Measurements from ENCODE around the gene CDYL.
"Not testable (repeated sequence)": the region's sequence is repeated elsewhere in the genome, so short reads cannot be mapped to it uniquely, and the experiment has no call there.

Gene CDYL

DNA sequence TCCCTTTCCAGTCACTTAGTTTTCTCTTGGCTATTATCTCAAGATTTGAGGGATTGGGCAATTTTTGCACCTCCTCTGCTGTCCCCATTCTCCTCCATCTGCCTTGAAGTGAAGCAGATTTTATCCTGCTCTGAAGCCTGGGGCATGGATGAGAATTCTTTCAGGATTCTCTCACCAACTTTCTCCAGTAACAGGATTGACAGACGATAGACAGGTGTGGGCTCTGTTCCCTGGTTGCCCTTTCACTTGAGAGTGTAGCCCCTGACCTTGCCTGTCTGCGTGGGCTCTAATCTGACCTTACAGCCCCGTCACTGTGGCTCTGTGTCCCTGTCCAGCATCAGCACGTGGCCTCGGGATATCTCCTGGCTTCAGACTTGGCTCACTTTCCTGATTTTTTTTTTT lies 27.1 kb downstream of the CDYL start:
- no peak for DNase-seq (ENCODE audit: low read depth, low spot score)

DNA sequence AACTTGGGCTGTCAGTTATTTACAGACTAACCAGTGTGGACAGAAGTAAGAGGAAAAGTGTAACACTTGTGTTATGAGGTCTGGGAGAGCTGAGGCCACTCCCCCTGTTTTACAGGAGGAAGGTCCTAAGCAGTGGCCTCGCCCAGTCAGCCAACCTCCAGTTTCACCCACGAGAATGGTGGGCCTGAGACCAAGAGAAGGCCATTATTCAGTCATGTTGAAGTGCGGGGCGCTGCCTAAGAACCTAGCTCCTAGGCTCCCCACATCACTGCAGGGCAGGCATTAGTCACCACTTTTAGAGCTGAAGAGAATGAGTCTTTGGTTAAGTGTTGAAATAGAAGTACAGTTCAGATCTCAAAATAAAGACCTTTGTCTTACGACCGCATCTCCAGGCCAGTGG lies 27.9 kb downstream of the CDYL start:
- no peak for DNase-seq (ENCODE audit: low read depth, low spot score)

DNA sequence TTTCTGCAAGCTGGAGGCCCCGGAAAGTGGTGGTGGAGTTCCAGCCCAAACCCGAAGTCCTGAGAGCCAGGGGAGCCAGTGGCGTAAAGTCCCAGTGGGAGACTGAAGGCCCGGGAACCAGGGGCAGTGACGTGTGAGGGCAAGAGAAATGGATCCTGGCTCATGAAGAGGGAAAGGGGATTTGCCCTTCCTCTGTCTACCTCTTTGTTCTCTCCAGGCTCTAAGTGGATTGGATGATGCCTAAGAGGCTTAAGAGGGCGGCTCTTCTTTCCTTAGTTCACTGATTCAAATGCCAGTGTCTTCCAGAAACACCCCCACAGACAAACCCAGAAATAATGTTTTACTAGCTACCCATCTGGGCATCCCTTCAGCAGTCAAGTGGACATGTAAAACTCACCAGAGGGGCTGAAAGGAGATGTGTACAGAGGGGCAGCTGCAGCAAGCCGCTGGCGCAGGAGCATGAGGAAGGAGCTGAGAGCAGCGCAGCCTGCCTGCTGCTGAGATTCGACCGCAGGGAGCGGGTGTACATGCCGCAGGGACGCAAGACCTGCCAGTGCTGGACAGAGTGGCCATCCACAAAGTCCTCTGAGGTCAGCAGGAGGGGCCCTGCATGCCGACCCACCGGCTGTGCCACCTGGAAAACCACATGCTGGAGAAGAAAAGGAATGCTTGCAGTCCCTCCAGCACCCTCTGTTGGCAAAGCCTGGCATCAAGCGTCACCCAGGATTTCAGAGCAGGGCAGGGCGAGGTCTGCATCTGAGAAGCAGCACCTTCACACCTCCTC lies 29.5 kb downstream of the CDYL start:
- DNase-seq (ENCODE audit: low read depth, low spot score), result no peak

DNA sequence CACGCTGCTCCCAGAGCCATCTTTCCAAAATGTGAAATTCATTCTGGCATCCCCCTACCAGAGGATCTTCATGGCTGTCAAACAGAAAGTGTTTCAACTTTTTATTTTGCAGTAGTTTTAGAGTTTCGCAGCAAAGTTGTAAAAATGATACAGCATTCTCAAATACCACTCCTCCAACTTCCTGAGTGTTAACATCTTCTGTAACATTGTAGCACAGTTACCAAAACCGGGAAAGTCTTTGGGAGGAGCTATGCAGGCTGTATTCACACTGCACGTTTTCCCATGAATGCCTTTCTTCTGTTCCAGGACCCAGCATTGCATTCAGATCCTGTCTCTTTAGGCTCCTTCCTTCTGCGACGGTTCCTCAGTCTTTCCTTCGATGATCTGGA lies 30.1 kb downstream of the CDYL start:
- DNase-seq (ENCODE audit: low read depth, low spot score), result no peak

DNA sequence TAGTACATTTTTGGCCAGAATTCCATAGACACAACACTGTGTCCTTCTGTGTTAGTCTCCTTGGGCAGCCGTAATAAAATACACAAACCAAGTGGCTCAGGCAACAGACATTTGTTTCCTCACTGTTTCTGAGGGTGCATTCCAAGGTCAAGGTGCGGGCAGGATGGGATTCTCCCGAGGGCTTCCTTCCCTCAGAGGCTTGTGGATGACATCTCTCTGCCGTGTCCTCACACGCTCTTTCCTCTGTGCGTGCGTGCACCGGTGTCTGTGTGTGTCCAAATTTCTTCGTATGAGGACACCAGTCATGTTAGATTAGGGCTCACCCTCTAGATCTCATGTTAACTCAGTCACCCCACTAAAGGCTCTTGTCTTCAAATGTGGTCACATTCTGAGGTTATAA lies 30.6 kb downstream of the CDYL start:
- DNase-seq (ENCODE audit: low read depth, low spot score), result no peak

DNA sequence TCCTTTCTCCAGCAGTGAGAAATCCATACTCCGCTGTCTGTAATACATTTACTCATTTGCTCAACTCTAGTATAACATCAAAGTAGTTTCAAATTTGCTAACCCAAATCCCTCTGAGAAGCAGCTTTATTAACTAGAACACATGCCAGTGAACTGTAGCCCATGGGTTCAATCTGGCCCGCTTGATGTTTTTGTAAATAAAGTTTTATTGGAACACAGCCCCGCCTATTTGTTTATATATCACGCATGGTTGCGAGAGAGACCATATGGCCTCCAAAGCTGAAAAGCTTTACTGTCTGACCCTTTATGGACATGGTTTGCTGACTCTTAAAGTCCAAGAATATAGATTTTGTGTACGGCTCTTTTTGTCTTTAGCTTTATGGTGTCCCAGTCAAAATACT lies 32.2 kb downstream of the CDYL start:
- DNase-seq (ENCODE audit: low read depth, low spot score), result no peak

DNA sequence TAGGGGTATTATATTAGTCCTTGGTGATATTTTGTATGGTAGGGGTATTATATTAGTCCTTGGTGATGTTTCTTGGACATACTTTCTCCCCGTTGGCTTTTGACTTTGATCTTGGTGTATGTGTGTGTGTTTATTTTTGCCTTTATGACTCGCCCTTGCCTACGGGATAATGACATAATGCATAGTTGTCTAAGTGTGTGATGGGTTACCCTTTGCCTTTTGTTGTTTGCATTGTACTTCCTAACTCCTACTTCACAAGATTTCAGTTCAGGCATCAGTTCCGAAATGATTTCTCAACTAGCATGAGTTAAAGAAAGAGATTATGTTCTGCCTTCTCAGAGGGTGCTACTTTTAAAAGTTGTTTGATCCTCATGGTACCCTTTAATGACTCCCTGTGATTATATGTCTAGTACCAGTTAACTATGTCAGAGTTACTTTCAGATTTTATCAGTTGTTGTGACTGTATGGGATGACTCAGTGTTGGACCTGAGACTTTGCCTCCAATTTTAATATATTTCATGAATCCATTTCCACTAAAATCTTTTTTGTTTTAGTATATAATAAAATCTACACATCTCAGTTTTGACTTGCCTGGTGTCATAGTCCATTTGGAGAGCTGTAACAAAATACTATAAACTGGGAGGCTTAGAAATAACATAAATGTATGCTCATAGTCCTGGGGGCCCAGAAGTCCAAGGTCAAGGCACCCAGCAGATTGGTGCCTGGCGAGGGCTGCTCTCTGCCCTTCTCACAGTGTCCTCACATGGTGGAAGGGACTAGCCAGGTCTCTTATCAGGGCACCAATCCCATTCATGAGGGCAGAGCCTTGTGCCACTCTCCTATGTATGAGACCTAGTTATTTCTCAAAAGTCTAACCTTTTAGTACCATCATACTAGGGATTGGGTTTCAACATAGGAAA lies 34.1 kb downstream of the CDYL start:
- peak; percentile 6 for DNase-seq (ENCODE audit: low read depth, low spot score)

DNA sequence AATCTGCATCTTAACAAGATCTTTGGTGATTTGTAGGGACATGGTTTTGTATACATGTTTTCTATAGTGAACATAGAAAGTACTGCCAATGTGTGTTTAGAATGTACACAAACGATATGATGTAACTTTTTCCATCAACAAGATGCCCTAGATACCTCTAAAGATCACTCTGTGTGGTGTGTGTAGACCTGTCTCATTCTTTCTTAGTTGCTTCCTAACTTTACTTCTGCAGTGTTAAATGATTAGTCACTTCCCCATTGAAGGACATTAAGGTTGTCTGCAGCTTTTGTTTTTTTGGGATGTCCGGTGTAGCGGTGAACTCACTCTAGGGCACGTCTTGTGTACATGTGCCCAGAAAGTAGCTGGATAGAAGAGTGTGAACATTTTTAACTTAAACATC lies 35.9 kb downstream of the CDYL start:
- no peak for DNase-seq (ENCODE audit: low read depth, low spot score)

DNA sequence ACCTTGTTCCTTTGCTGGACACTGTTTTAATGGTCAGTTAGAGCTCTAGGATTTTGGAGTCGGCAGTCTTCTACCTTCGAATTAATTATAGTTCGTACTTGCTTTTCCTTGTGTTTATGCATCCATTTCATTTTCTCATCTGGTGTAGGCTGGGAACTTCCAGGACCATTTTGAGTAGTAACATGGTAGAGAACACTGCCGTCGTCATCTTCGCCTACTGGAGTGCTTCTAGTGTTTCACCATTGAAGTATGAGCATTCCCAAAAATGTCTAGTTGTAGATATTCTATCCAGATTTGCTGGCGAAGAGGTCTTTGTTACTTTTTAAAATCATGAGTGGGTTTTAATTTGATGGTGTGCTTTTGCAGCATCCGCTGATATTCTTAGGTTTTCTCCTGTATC lies 36.9 kb downstream of the CDYL start:
- no peak for DNase-seq (ENCODE audit: low read depth, low spot score)

DNA sequence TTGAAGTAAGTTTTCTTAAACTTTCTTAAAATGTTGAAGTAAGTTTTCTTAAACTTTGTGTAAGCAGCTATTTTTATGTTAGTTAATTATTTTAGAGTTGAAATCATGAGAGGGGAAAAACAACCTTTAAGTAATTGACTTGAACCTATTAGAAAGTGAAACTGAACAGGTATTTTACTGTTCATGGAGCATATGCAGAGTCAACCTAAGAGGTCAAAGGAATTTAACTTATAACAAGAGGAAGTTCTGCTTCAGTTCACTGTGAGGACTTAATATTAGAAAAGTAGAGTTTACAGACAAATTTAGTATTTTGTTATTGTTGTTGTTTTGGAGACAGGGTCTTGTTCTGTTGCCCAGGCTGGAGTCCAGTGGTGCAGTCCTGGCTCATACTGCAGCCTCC lies 38.0 kb downstream of the CDYL start:
- DNase-seq (ENCODE audit: low read depth, low spot score), result no peak

DNA sequence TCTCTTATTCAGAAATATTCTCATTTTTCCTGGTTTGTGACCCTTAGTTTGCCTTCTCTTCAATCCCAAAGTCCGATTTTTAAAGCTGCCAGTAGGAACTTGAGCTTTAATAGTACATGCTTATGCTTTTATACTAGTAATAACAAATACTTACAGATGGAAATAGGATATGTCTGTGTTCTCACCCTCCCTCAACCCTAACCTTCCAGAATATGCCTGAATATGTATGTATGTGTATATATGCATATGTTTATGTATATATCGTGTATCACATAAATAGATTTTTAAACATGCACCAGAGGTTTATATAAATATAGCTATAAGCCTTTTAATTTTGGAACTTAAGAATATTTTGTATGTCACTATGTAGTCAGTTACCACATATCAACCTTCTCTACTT lies 38.8 kb downstream of the CDYL start:
- DNase-seq (ENCODE audit: low read depth, low spot score), result no peak

DNA sequence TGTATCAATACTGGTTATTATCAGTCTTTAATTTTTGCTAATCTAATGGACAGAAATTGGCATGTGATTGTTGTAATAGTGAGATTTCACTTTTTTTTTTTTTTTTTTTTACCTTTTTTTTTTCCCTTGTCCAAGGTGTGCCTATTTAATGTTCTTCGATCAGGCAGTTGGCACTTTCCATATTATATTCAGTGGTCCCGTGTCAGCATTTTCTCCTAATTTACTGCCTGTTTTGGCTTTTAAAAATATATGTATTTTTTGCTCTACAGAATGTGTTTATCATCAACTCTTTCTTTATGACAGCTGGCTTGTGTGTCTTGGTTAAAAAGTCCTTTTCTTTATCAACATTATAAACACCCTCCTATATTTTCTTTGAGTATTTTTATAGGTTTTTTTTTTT lies 39.4 kb downstream of the CDYL start:
- DNase-seq (ENCODE audit: low read depth, low spot score), result no peak

DNA sequence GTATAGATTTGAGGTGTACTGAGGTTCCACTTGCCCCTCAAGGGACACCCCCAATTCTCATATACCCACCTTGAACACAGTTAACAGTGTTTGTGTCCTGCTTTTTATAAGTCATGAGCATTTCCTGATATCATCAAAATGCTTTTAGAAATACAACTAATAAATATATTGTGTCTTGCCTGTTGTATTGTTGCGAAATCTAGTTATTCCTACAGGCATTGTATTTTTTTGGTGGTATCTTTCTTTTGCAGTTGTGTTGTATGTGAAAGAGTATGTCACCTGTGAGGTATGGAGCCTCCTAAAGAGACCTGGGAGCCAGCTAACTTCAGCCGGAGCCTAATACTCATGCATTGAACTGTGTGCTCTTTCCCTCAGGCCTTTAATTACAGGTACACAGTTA lies 40.7 kb downstream of the CDYL start:
- no peak for DNase-seq (ENCODE audit: low read depth, low spot score)

DNA sequence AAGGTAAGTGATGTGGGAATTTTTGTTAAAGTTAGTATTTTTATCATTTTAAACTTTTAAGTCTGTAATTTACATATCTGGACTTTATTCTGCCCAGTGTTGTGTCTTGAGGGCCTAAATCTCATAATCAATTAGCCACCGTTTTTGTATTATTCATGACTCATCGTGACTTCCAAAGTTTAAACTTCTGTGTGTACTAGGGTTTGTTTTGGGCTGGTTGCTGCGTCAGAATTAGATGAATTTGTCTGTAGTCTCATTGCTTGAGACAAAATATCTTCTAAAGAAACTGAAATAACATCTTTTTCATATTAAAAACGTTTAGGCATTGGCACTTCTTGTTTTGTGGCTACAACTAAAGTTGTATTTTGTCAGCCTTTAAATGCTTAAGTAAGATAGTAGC lies 41.3 kb downstream of the CDYL start:
- DNase-seq (ENCODE audit: low read depth, low spot score), result no peak

DNA sequence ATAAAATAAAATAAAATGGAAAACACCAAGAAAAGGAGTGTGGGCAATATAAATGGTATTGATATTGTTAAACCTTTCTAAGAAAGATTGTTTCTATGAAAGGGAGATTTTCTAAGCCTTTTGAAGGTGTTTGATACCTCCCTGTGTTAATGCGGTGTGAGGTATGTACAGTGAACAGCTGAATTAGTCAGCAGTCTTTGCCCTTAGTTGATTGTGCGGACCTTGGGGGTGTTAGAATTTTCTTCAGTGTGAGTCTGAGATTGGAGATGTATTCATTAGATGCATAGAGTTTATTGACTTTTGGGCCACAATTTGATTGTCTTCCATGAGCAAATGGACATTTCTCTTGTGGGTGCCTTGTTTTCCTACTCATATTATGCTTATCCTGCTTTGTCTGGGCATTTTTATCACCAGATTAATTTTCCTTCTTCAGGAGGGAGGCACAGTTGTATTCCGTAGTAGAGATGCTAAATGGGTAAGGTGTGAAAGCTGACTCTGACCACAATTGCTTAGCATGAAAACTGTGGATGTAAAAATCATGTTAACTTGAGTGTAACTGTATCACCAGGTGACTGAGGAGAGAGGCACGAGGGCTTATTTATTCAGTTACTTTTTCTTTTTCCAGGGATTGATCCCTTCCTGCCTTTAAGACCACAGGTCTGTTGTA lies 42.2 kb downstream of the CDYL start:
- DNase-seq (ENCODE audit: low read depth, low spot score), result no peak

DNA sequence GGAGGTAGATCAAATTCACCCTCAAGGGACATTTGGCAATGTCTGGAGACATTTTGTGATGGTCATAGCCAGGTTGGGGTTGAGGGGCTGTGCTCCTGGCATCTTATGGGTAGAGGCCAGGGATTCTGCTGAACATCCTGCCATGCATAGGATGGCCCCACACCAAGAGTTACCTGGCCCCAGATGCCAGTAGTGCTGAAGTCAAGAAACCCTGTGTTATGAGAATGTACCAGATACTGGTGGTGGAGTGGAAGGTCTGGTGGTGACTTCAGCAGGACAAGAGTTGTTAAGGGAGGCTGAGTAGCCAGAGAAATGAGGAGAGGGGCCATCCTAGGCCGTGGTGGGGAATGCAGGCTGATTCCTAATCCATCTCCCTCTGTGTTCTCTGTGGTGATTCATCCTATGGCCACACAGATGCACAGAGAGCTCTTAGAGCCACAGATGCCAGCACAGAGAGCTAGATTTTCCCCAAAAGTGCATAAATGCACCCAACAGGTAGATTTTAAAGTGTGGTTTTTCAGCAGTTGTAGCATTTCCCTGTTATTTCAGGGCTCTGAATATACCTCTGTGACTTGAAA lies 43.6 kb downstream of the CDYL start:
- no peak for DNase-seq (ENCODE audit: low read depth, low spot score)

DNA sequence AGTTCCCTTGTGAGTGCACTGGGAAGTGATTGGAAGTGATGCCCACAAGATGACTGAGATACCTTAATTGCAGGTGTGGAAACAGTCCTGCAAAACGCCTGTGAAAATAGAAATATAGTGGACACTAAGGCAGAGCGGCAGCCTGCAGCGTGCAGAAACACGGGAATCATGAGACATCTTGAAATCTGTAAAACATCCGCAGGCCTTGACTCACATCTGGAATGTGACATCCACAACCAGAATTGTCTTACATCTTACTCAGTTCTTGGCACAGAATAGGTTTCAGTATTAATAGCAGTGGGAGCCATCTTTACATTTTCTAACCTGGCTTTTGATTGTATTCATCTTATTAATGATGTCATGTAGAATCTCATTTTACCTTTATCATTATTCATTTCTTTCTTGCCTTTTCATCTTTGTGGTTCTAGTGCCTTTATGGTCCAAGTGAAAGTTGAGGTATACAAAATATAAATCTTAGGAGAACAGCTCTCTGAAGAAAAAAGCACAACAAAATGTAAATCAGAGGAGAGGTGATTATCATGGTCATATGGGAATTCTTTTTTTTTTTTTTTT lies 44.6 kb downstream of the CDYL start:
- no peak for DNase-seq (ENCODE audit: low read depth, low spot score)

DNA sequence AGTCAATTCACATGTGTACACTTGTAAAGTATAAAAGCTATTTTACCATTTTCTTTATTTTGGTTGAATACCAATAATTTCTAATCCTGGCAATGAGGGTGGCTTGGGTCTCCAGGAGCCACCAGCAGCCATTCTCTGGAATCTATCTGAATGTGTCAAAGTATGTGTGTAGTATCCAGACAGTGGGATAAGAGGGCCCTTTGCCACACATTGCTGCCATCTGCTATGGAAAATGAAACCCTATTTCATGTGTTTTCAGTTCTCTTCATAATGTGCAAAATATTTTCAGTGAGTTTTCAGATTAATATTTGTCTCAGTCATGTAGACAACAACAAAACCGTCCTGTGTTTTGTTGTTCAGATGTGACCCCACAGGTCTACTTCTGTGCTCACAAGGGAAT lies 46.3 kb downstream of the CDYL start:
- no peak for DNase-seq (ENCODE audit: low read depth, low spot score)

DNA sequence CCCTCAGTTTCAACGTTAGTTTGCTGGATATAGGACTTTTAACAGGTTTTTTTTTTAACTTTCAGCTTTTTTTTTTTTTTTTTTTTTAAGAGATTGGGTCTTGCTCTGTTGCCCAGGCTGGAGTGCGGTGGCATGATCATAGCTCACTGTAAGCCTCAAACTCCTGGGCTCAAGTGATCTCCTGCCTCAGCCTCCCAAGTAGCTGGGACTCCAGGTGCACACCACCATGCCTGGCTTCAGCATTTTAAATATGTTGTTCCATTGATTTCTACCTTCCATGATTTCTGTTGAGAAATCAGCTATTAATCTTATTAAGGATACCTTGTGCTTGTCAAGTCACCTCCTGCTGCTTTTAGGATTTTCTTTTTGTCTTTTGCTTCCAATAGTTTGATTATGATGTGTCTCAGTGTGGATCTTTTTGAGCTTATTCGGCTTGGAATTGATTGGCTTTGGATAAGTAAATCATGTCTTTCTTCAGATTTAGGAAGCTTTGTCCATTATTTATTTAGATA lies 52.0 kb downstream of the CDYL start:
- no peak for DNase-seq (ENCODE audit: low read depth, low spot score)

DNA sequence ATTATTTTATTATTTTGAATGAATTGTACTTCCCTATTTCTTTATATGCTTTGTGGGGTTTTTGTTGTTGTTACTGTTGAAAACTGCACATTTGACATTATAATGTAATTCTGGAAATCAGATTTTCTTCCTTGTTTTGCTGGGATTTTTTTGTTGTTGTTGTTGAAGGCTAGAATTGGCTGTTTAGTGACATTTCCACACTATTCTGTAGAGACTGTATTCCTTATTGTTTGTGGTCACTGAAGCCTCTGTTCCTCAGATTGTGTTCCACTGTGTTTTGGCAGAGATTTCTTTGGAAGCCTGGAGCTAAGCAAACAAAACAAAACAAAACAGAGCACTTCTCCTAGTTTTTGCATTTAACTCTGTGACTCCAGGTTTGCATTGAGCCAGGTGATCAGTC lies 52.9 kb downstream of the CDYL start:
- no peak for DNase-seq (ENCODE audit: low read depth, low spot score)

DNA sequence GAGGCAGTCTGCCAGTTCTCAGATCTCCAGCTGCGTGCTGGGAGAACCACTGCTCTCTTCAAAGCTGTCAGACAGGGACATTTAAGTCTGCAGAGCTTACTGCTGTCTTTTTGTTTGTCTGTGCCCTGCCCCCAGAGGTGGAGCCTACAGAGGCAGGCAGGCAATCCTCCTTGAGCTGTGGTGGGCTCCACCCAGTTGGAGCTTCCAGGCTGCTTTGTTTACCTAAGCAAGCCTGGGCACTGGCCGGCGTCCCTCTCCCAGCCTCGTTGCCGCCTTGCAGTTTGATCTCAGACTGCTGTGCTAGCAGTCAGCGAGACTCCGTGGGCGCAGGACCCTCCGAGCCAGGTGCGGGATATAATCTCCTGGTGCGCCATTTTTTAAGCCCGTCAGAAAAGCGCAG lies 59.3 kb downstream of the CDYL start:
- DNase-seq (ENCODE audit: low read depth, low spot score), result not testable (repeated sequence)

DNA sequence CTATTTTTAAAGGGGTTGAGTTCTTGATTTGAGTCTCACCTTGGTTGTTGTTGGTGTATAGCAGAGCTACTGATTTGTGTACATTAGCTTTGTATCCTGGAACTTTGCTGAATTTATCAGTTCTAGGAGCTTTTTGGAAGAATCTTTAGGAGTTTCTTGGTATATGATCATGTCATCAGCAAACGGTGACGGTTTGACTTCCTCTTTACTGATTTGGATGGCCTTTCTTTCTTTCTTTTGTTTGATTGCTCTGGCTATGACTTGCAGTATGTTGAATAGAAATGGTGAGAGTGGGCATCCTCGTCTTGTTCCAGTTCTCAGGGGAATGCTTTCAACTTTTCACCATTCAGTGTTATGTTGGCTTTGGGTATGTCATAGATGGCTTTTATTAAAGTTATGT lies 64.0 kb downstream of the CDYL start:
- no peak for DNase-seq (ENCODE audit: low read depth, low spot score)

Measured in brain pericyte (primary cell).